HL-60 (cell line): Measurements from ENCODE around the gene NT5C2.

Source experiments
- DNase-seq, 2 experiments: peaks; one replicate each; pipeline ENCODE4 v3.0.0-alpha.2; 2010 to 2020; ENCODE audit warnings: low read depth in 1 of 2, low spot score in 1 of 2
- H3K27ac ChIP-seq: fragments of 250-450 bp; sonication (Bioruptor Pico); replicated peaks from 2 replicates; pipeline ENCODE4 v1.5.1; 2020; ENCODE audit warnings: mild to moderate bottlenecking, moderate library complexity
- H3K27me3 ChIP-seq: fragments of 250-450 bp; sonication (Bioruptor Pico); 2 replicates; pipeline ENCODE4 v1.5.1; 2021; ENCODE audit warnings: mild to moderate bottlenecking, moderate library complexity; ENCODE audit not compliant: insufficient read depth, poor library complexity, severe bottlenecking
- H3K4me3 ChIP-seq: replicated peaks from 2 replicates; pipeline ENCODE4 v1.5.1; 2011; ENCODE audit warnings: mild to moderate bottlenecking, control low read depth, low read length; ENCODE audit not compliant: insufficient read depth
- CTCF ChIP-seq: IDR thresholded peaks from one replicate; pipeline ENCODE4 v1.5.1; 2011; ENCODE audit warnings: low read length, control low read depth, inconsistent platforms; ENCODE audit not compliant: insufficient read depth
- POLR2AphosphoS5 ChIP-seq: IDR thresholded peaks from 2 replicates; pipeline ENCODE4 v1.6.1; 2012; ENCODE audit warnings: low read depth
- REST ChIP-seq: IDR thresholded peaks from 2 replicates; pipeline ENCODE4 v1.6.1; 2012; ENCODE audit warnings: low read depth; ENCODE audit not compliant: insufficient replicate concordance

The NT5C2 gene

GRCh38 chr10:103040418-103040817 is 152.7 kb downstream of the NT5C2 start:
- no peak overlapping the region for H3K27ac ChIP-seq
- no peaks in the 10 kb centered on the region for H3K27me3 ChIP-seq
- DNase-seq, result no peak
- no peak overlapping the region for H3K4me3 ChIP-seq
- TF ChIP-seq REST (no peak), POLR2AphosphoS5 (no peak), CTCF (no peak)

- no peak for TF ChIP-seq POLR2AphosphoS5
- no peaks in the 10 kb centered on the region for H3K27me3 ChIP-seq
- no peak overlapping the region for H3K4me3 ChIP-seq
- H3K27ac ChIP-seq, result no peak overlapping the region
- no peak for DNase-seq
These were observed 154.5 kb downstream of the NT5C2 start for GRCh38 chr10:103038570-103038969.
